HUES6 (cell line): ENCODE measurements around the gene SCYGR1.
"Not testable (repeated sequence)": the region's sequence is repeated elsewhere in the genome, so short reads cannot be mapped to it uniquely, and the experiment has no call there.

ENCODE experiments used
- H3K27ac ChIP-seq: 2 replicates; pipeline ENCODE4 v1.7.0; 2013; ENCODE audit warnings: low read depth, mild to moderate bottlenecking, low read length, inconsistent platforms
- H3K27me3 ChIP-seq: 2 replicates; pipeline ENCODE4 v1.6.1; 2013; ENCODE audit warnings: low read length; ENCODE audit not compliant: control insufficient read depth, insufficient read depth
- H3K36me3 ChIP-seq: 2 replicates; pipeline ENCODE4 v1.6.1; 2013; ENCODE audit warnings: low read length; ENCODE audit not compliant: control insufficient read depth, insufficient read depth
- H3K4me1 ChIP-seq: 2 replicates; pipeline ENCODE4 v1.6.1; 2013; ENCODE audit warnings: low read length; ENCODE audit not compliant: control insufficient read depth, insufficient read depth
- H3K4me3 ChIP-seq: 2 replicates; pipeline ENCODE4 v1.5.1; 2013; ENCODE audit warnings: low read depth, low read length
- H3K9ac ChIP-seq: one replicate; pipeline ENCODE4 v1.6.1; 2013; ENCODE audit warnings: mild to moderate bottlenecking, low read length
- H3K9me3 ChIP-seq: 2 replicates; pipeline ENCODE4 v1.6.1; 2013; ENCODE audit warnings: low read depth, low read length; ENCODE audit not compliant: control insufficient read depth, insufficient read depth

Gene SCYGR1

DNA sequence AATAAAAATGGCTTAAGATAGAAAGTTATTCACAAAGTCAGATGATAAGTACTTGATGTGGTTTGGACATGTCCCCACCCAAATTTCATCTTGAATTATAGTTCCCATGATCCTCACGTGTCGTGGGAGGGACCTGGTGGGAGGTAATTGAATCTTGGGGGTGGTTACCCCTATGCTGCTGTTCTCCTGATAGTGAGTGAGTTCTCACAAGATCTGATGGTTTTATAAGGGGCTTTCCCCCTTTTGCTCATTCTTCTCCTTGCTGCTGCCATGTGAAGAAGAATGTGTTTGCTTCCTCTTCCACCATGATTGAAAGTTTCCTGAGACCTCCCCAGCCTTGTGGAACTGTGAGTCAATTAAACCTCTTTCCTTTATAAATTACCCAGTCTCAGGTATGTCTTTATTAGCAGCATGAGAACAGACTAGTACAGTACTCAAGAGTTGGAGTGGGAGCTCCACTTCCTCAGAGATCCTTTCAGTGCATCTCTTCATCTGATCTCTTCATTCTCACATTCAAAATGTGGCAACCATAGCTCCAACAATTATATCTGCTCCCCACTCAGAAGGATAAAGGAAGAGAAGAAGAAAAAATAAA, 5.4 kb downstream of the SCYGR1 start:
- H3K9me3 ChIP-seq, H3K4me1 ChIP-seq, H3K9ac ChIP-seq, H3K36me3 ChIP-seq, H3K4me3 ChIP-seq, H3K27ac ChIP-seq, H3K27me3 ChIP-seq: not testable (repeated sequence)

DNA sequence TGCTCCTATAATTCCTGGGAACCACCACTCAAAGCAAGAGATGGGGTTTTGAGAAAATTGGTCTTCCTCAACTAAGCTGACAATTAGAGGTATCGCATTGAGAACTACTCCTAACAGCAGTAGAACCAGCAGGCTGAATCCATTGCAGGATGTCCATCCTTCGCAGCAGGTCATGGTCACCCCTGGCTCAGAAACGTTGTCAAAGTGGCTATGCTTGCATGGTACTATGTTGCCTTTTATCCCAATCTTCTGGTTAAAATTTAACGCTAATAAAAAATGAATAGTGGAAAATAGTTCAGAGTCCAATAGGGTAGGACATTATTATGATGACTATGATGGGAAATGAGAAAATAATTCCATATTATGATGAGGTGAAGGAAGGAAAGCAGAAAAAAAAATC, 8.7 kb downstream of the SCYGR1 start, which contains the start of gene TM4SF20:
TSS of gene TM4SF20 (minus strand) at position 212 of the 400 bp plus-strand sequence. CDS start at position 174, 38 bp downstream.
- Histone ChIP-seq H3K4me1 (peaks cover 7% of the 10 kb centered on the region), H3K9ac (no peak within 1 kb of the TSS), H3K27ac (no peak within 1 kb of the TSS), H3K9me3 (no peaks in the 10 kb centered on the region), H3K4me3 (no peak within 1 kb of the TSS), H3K27me3 (no peaks in the 10 kb centered on the region), H3K36me3 (no peaks in the 10 kb centered on the region)

DNA sequence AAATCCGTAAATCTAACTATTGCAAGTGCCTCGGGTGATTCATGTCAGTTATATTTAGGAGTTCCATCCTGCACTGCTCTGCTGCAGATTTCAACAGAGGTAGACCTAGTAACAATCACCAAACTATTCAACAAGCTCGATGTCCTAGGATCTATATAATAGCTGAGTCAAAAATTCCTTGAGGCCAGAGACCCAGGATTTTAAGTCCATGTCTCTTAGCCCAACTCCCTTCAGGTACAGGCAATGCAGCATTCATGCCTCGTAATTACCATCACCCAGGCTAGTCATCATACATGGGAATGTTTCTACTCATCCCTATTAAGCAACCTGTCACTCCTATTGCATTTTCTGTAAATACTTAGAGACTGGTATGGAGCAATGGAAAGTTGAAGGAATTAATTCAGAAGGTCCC, 9.4 kb downstream of the SCYGR1 start:
- Histone ChIP-seq H3K4me3 (no peak overlapping the region), H3K9ac (no peak overlapping the region), H3K4me1 (peaks cover 7% of the 10 kb centered on the region), H3K27ac (no peak overlapping the region), H3K9me3 (no peaks in the 10 kb centered on the region), H3K27me3 (no peaks in the 10 kb centered on the region), H3K36me3 (no peaks in the 10 kb centered on the region)

DNA sequence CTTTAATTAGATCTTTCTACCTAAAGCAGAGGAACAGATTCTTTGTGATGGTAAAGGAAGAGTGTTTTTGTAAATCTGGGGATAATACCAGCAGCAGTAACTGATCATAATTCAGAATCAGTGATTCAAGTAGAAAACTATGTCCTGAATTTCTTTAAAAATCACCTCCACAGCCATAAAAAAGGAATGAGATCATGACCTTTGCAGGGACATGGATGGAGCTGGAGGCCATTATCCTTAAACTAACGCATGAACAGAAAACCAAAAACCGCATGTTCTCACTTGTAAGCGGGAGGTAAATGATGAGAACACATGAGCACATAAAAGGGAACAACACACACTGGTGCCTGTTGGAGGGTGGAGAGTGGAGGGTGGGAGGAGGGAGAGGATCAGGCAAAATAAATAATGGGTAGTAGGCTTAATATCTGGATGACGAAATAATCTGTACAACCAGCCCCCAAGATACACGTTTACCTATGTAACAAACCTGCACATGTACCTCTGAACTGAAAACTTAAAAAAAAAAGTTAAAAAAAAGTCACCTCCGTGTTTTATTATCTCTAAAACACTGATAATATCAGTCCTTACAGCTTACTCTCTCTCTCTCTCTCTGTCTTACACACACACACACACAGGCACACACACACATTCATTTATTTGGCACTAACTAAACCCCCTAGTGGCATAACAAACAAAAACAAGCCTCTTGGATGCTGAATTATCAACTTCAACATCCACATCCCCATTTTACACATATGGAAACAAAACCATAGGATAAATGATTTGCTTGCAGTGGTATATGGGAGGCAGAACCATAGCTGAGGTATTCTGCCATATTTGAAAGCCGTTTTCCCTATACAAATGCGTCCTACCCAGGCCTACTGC, 10.0 kb downstream of the SCYGR1 start:
- Histone ChIP-seq H3K27me3 (no peaks in the 10 kb centered on the region), H3K4me3 (no peak overlapping the region), H3K4me1 (peaks cover 7% of the 10 kb centered on the region), H3K9me3 (no peaks in the 10 kb centered on the region), H3K9ac (no peak overlapping the region), H3K27ac (no peak overlapping the region), H3K36me3 (no peaks in the 10 kb centered on the region)

DNA sequence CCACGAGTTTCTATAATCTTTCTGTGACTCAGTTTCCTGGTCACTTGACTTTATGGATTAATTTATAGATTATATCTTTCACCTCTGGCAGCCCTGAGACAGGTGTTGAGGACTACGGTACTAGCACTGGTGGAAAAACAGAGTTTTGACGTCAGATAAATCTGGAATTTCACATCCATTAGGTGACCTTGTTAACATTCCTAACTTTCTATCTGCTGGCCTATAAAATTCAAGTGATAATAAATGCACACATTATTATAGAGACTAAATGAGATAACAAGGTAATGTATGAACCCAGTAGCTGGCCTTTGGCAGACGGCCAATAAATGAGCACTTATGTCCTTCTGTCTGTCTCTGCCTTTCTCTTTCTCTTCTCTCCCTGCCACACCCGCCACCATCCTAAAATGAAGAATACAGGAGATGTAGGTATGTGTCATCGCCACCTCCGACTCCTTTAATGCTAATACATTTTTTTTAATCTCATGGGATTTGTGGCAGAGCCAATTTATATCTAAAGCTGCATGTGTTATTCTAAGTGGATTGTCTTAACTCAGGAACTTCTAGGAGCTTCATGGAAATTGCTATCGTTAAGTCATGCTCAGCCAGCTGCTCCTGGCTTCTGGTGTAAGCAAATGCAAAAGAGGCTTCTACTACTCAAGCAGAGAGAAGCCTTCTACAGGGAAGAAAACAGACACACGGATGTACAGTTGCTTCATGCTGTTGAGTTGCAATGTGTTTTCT, 10.9 kb downstream of the SCYGR1 start:
- Histone ChIP-seq H3K9ac (no peak overlapping the region), H3K36me3 (no peaks in the 10 kb centered on the region), H3K27me3 (no peaks in the 10 kb centered on the region), H3K9me3 (no peaks in the 10 kb centered on the region), H3K27ac (no peak overlapping the region), H3K4me1 (peaks cover 7% of the 10 kb centered on the region), H3K4me3 (no peak overlapping the region)

DNA sequence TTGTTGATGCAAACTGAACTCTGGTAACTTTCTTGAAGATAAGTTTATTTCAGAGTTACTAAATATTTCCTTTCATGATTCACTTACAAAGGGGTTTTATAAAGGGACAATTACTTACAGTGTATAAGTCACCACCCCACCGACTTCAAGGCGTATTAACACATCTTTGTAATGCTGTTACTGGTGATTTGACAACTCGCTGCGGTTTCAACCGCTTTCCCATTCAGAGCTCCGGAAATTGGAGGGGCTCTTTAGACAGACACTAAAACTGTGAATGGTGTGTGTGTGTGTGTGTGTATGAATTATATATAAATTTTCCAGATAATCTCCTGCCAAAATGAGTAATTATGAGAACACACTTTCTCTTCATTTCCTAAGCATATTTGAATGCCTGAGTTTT, 13.6 kb downstream of the SCYGR1 start:
- no peak overlapping the region for H3K27ac ChIP-seq
- H3K9ac ChIP-seq, result no peak overlapping the region
- H3K36me3 ChIP-seq, result no peaks in the 10 kb centered on the region
- H3K4me3 ChIP-seq, result no peak overlapping the region
- H3K9me3 ChIP-seq, result no peaks in the 10 kb centered on the region
- peaks cover 7% of the 10 kb centered on the region for H3K4me1 ChIP-seq
- H3K27me3 ChIP-seq, result no peaks in the 10 kb centered on the region

DNA sequence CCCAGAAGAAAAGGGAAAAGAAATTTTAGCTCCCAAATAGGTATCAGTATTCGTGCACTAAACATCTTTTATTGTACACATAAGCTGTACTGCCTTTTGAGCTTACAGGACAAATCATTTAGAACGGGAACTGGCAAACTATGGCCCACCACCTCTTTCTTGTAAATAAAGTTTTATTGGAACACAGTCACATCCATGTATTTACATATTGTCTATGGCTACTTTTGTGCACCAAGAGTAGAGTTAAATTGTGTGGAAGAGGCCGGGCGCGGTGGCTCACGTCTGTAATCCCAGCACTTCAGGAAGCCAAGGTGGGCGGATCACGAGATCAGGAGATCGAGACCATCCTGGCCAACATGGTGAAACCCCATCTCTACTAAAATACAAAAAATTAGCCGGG, 14.4 kb downstream of the SCYGR1 start:
- Histone ChIP-seq H3K9ac (no peak overlapping the region), H3K27me3 (no peaks in the 10 kb centered on the region), H3K4me1 (peaks cover 7% of the 10 kb centered on the region), H3K27ac (no peak overlapping the region), H3K36me3 (no peaks in the 10 kb centered on the region), H3K9me3 (no peaks in the 10 kb centered on the region), H3K4me3 (no peak overlapping the region)

DNA sequence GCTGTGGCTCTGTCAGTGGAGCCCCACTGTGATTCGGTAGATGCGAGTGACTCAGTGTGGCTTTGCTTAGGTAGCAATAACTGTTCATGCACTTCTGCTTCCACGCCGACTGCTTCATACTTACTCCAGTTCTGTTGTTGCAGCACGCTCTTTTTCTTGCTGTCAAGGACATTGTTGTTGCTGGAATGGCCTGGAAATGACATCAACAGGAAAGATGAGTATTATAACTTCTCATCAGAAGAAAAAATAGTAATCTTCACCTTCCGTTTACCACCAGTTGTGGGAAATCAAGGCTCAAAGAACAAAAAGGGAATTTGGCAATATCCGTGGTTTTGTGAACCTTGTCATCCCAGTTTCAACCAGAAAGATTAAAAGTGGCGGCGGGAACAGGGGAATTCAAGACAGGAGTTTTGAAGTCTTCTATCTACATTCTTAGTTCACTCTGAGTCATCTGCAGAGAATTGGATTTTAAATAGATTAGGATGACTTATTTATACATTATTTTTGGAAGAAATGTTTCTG, 16.9 kb downstream of the SCYGR1 start:
- no peak overlapping the region for H3K27ac ChIP-seq
- H3K27me3 ChIP-seq, result no peaks in the 10 kb centered on the region
- no peak overlapping the region for H3K4me3 ChIP-seq
- H3K4me1 ChIP-seq, result no peaks in the 10 kb centered on the region
- H3K9ac ChIP-seq, result no peak overlapping the region
- no peaks in the 10 kb centered on the region for H3K36me3 ChIP-seq
- H3K9me3 ChIP-seq, result no peaks in the 10 kb centered on the region

DNA sequence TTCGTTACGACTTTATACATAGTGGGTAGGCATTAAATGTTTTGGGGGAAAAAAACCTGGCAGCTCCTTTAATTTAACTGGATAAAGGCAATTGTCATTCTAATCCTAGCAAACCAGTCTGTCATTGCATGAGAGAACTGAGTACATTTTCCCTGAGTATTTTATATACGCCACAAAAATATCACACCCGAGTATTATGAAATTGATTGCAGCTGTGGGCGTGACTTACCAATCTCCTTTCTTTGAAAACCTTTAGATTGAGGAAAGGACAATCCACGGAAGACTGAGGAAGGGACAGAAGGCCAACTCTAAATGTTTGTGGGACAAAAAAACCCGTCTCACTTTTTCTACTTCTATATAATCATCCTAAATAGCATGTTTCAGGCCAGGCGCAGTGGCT, 17.7 kb downstream of the SCYGR1 start:
- no peaks in the 10 kb centered on the region for H3K27me3 ChIP-seq
- no peak overlapping the region for H3K4me3 ChIP-seq
- H3K4me1 ChIP-seq, result no peaks in the 10 kb centered on the region
- H3K36me3 ChIP-seq, result no peaks in the 10 kb centered on the region
- H3K9me3 ChIP-seq, result no peaks in the 10 kb centered on the region
- H3K9ac ChIP-seq, result no peak overlapping the region
- H3K27ac ChIP-seq, result no peak overlapping the region

DNA sequence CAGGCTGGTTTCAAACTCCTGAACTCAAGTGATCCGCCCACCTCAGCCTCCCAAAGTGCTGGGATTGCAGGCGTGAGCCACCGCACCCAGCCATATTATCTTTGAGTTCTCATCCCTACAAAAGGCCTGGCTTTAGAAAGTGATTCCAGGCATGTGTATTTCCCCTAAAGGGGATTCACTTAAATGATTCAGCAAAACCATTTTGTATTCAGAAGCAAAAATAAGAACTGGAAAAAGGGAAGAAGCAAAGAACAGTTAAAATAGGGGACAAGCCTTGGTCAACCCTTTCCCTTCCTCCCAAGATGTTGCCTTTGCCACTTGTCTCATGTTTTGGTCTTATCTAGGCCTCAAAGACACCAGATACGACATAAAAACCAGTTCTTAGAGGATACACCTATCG, 19.2 kb downstream of the SCYGR1 start:
- Histone ChIP-seq H3K36me3 (no peaks in the 10 kb centered on the region), H3K27ac (no peak overlapping the region), H3K9me3 (no peaks in the 10 kb centered on the region), H3K27me3 (no peaks in the 10 kb centered on the region), H3K4me3 (no peak overlapping the region), H3K4me1 (no peaks in the 10 kb centered on the region), H3K9ac (no peak overlapping the region)

DNA sequence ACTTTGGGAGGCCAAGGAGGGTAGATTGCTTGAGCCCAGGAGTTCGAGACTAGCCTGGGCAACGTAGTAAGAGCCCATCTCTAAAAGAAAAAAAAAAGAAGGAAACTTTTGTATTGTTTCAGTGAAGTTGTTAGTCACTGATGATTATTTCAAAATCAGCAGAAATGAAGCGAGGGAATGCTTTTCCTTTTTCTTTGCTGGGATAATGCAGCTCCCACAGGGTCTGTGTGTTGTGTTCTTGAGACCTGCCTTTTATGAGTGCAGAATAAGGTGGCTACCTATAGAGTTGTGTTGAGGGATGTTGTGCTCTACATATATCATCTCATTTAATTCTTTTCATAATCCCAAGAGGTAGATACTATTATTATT, 20.3 kb downstream of the SCYGR1 start:
- H3K4me1 ChIP-seq, result no peaks in the 10 kb centered on the region
- H3K4me3 ChIP-seq, result no peak overlapping the region
- H3K27ac ChIP-seq, result no peak overlapping the region
- H3K27me3 ChIP-seq, result no peaks in the 10 kb centered on the region
- no peaks in the 10 kb centered on the region for H3K36me3 ChIP-seq
- H3K9ac ChIP-seq, result no peak overlapping the region
- H3K9me3 ChIP-seq, result no peaks in the 10 kb centered on the region
